ENCODE measurements around the gene EIF4A3. TPM values are rescaled to one million over a fixed set of nuclear protein-coding genes. Genes with fewer than 3 reads are reported as not detected.

Gene EIF4A3
- total RNA-seq, 1 experiment from 2014 or later, result 190 TPM

- Mint-ChIP-seq H3K27ac (ENCODE audit: unreplicated experiment) (no peak overlapping the region), H3K9me3 (ENCODE audit: unreplicated experiment) (no peaks in the 10 kb centered on the region), H3K36me3 (ENCODE audit: insufficient read depth, unreplicated experiment) (peaks cover 6% of the 10 kb centered on the region), H3K4me3 (ENCODE audit: unreplicated experiment) (no peak overlapping the region), H3K27me3 (ENCODE audit: insufficient read depth, unreplicated experiment) (no peaks in the 10 kb centered on the region), H3K4me1 (ENCODE audit: low read depth, unreplicated experiment) (no peaks in the 10 kb centered on the region)
- ChIA-PET CTCF (interaction anchor here (0.5 to 1.0 kb wide), 5 partner anchors 13 to 97 kb away, joined by 3 read pairs; no protein-coding TSS in a partner anchor), POLR2A (no interaction called here)
- H3K4me1 ChIP-seq, result no peaks in the 10 kb centered on the region
- H3K9me3 ChIP-seq, result no peaks in the 10 kb centered on the region
- no peaks in the 10 kb centered on the region for H3K36me3 ChIP-seq (ENCODE audit: control insufficient read depth, insufficient read depth, low read length)
- H3K27me3 ChIP-seq (replicated peaks; ENCODE audit: control insufficient read depth, insufficient read depth, low read length), result no peaks in the 10 kb centered on the region
- DNase-seq, result peak in 1 of 2 experiments; percentile 52
- peak; percentile 77 to 98 for TF ChIP-seq CTCF (IDR thresholded peaks at IDR 0.05; ENCODE audit: insufficient read depth in 1 of 2, low read depth in 1 of 2, low read length in 1 of 2, severe bottlenecking in 1 of 2, unreplicated experiment in 1 of 2)
- no peak overlapping the region for H3K4me3 ChIP-seq (ENCODE audit: low read depth, low read length)
- intact Hi-C loops (cut with micrococcal nuclease; ENCODE audit: unreplicated experiment), result loop anchor here (5.0 kb wide), 1 partner anchor 166 kb away; no protein-coding TSS in a partner anchor
- BruUV-seq (replicated peaks), result no TSS peak
Observed at GRCh38 chr17:80195671-80196529, 49.0 kb upstream of the EIF4A3 start.

GRCh38 chr17:80195141-80195540, 48.2 kb upstream of the EIF4A3 start:
- Mint-ChIP-seq H3K27ac (ENCODE audit: unreplicated experiment) (no peak overlapping the region), H3K4me1 (ENCODE audit: low read depth, unreplicated experiment) (no peaks in the 10 kb centered on the region), H3K9me3 (ENCODE audit: unreplicated experiment) (no peaks in the 10 kb centered on the region), H3K27me3 (ENCODE audit: insufficient read depth, unreplicated experiment) (no peaks in the 10 kb centered on the region), H3K4me3 (ENCODE audit: unreplicated experiment) (no peak overlapping the region), H3K36me3 (ENCODE audit: insufficient read depth, unreplicated experiment) (peaks cover 6% of the 10 kb centered on the region)
- POLR2A ChIA-PET, result no interaction called here
- intact Hi-C loops (cut with micrococcal nuclease; ENCODE audit: unreplicated experiment), result loop anchor here (5.0 kb wide), 1 partner anchor 167 kb away; no protein-coding TSS in a partner anchor
- CTCF ChIA-PET, result interaction anchor here (0.5 kb wide), 1 partner anchor 14 kb away, joined by 3 read pairs; no protein-coding TSS in a partner anchor
- no peak for DNase-seq
- TF ChIP-seq CTCF (IDR thresholded peaks at IDR 0.05; ENCODE audit: insufficient read depth in 1 of 2, low read depth in 1 of 2, low read length in 1 of 2, severe bottlenecking in 1 of 2, unreplicated experiment in 1 of 2), result no peak
- H3K9me3 ChIP-seq, result no peaks in the 10 kb centered on the region
- BruUV-seq (replicated peaks), result no TSS peak
- no peaks in the 10 kb centered on the region for H3K27me3 ChIP-seq (replicated peaks; ENCODE audit: control insufficient read depth, insufficient read depth, low read length)
- no peaks in the 10 kb centered on the region for H3K4me1 ChIP-seq
- H3K4me3 ChIP-seq (ENCODE audit: low read depth, low read length), result no peak overlapping the region
- no peaks in the 10 kb centered on the region for H3K36me3 ChIP-seq (ENCODE audit: control insufficient read depth, insufficient read depth, low read length)

GRCh38 chr17:80191865-80192661, 45.1 kb upstream of the EIF4A3 start:
- intact Hi-C loops (cut with micrococcal nuclease; ENCODE audit: unreplicated experiment), result no loop called here
- H3K4me1 ChIP-seq, result no peaks in the 10 kb centered on the region
- Mint-ChIP-seq H3K4me3 (ENCODE audit: unreplicated experiment) (no peak overlapping the region), H3K9me3 (ENCODE audit: unreplicated experiment) (no peaks in the 10 kb centered on the region), H3K4me1 (ENCODE audit: low read depth, unreplicated experiment) (no peaks in the 10 kb centered on the region), H3K27ac (ENCODE audit: unreplicated experiment) (no peak overlapping the region), H3K27me3 (ENCODE audit: insufficient read depth, unreplicated experiment) (no peaks in the 10 kb centered on the region), H3K36me3 (ENCODE audit: insufficient read depth, unreplicated experiment) (no peaks in the 10 kb centered on the region)
- no peak for DNase-seq
- no peaks in the 10 kb centered on the region for H3K36me3 ChIP-seq (ENCODE audit: control insufficient read depth, insufficient read depth, low read length)
- POLR2A ChIA-PET, result no interaction called here
- no peaks in the 10 kb centered on the region for H3K27me3 ChIP-seq (replicated peaks; ENCODE audit: control insufficient read depth, insufficient read depth, low read length)
- TF ChIP-seq CTCF (IDR thresholded peaks at IDR 0.05; ENCODE audit: insufficient read depth in 1 of 2, low read depth in 1 of 2, low read length in 1 of 2, severe bottlenecking in 1 of 2, unreplicated experiment in 1 of 2), result no peak
- no peak overlapping the region for H3K4me3 ChIP-seq (ENCODE audit: low read depth, low read length)
- no TSS peak for BruUV-seq (replicated peaks)
- H3K9me3 ChIP-seq, result no peaks in the 10 kb centered on the region
- CTCF ChIA-PET, result no interaction called here
